ENCODE measurements around the gene TBC1D1. TPM values are rescaled to one million over a fixed set of nuclear protein-coding genes. Genes with fewer than 3 reads are reported as not detected.

The TBC1D1 gene
- total RNA-seq, 1 experiment from 2014 or later: 36.0 TPM

DNA sequence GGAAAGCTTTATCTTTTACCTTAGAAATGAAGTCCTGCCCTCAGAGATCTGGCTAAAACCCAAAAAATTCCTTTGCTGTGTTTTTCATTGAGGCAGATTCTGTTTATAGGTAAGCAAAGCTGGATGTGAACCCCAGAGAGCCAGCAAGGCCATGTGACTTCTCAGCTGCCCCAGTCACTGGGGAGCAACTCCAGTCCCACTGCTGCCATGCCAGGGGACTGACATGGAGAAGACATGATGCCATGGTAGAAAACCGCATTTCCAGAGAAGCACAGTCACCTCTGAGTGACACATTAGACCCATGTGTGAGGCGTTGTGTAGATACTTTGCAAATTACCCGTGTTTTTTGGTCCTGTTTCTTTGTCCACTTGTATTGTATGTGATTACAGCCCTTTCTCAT lies 114.8 kb downstream of the TBC1D1 start:
- Mint-ChIP-seq H3K9me3 (ENCODE audit: unreplicated experiment) (no peaks in the 10 kb centered on the region), H3K4me1 (ENCODE audit: insufficient read depth, unreplicated experiment) (peaks cover 8% of the 10 kb centered on the region), H3K4me3 (ENCODE audit: unreplicated experiment) (no peak overlapping the region), H3K36me3 (ENCODE audit: insufficient read depth, unreplicated experiment) (peaks cover 6% of the 10 kb centered on the region), H3K27ac (ENCODE audit: low read depth, unreplicated experiment) (no peak overlapping the region), H3K27me3 (ENCODE audit: insufficient read depth, unreplicated experiment) (no peaks in the 10 kb centered on the region)
- DNase-seq (ENCODE audit: unreplicated experiment): no peak
- intact Hi-C loops (cut with micrococcal nuclease): no loop called here
- TF ChIP-seq, protein P1, sequence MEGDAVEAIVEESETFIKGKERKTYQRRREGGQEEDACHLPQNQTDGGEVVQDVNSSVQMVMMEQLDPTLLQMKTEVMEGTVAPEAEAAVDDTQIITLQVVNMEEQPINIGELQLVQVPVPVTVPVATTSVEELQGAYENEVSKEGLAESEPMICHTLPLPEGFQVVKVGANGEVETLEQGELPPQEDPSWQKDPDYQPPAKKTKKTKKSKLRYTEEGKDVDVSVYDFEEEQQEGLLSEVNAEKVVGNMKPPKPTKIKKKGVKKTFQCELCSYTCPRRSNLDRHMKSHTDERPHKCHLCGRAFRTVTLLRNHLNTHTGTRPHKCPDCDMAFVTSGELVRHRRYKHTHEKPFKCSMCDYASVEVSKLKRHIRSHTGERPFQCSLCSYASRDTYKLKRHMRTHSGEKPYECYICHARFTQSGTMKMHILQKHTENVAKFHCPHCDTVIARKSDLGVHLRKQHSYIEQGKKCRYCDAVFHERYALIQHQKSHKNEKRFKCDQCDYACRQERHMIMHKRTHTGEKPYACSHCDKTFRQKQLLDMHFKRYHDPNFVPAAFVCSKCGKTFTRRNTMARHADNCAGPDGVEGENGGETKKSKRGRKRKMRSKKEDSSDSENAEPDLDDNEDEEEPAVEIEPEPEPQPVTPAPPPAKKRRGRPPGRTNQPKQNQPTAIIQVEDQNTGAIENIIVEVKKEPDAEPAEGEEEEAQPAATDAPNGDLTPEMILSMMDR (IDR thresholded peaks at IDR 0.05; ENCODE audit: unreplicated experiment): no peak
- ChIA-PET POLR2A (interaction anchor here (0.8 kb wide), 1 partner anchor 9 kb away, joined by 4 read pairs; no protein-coding TSS in a partner anchor), CTCF (interaction anchor here (0.6 kb wide), 3 partner anchors 59 to 248 kb away, joined by 3 read pairs; no protein-coding TSS in a partner anchor)
- BruUV-seq (replicated peaks): no TSS peak

DNA sequence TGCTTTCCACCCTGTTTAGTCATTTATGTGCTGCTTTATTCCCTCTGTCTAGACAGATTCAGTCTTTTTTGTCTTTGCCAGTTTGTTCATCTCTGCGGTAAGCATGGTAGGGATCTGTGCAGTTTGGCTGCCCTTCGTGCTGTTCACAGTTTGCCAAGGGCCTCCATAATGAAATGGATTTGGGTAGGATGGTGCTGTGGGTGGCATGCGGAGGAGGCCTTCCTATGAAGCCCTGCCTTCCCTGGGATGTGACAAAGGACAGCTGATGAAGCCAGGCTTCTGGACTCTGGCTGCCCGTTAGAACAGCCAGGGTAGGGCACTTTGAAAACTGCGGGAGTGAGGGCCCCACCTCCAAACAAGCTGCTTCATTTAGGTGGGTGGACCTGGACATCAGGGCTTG lies 116.8 kb downstream of the TBC1D1 start:
- POLR2A ChIA-PET: no interaction called here
- no TSS peak for BruUV-seq (replicated peaks)
- H3K27me3 Mint-ChIP-seq (ENCODE audit: insufficient read depth, unreplicated experiment): no peaks in the 10 kb centered on the region
- intact Hi-C loops (cut with micrococcal nuclease): no loop called here
- H3K36me3 Mint-ChIP-seq (ENCODE audit: insufficient read depth, unreplicated experiment): peaks cover 6% of the 10 kb centered on the region
- H3K4me1 Mint-ChIP-seq (ENCODE audit: insufficient read depth, unreplicated experiment): peaks cover 7% of the 10 kb centered on the region
- TF ChIP-seq, protein P1 (IDR thresholded peaks at IDR 0.05; ENCODE audit: unreplicated experiment): no peak
- H3K27ac Mint-ChIP-seq (ENCODE audit: low read depth, unreplicated experiment): no peak overlapping the region
- CTCF ChIA-PET: interaction anchor here (0.7 to 1.5 kb wide), 2 partner anchors 28 to 1433 kb away, joined by 3 to 4 read pairs; no protein-coding TSS in a partner anchor
- no peaks in the 10 kb centered on the region for H3K9me3 Mint-ChIP-seq (ENCODE audit: unreplicated experiment)
- no peak overlapping the region for H3K4me3 Mint-ChIP-seq (ENCODE audit: unreplicated experiment)
- DNase-seq (ENCODE audit: unreplicated experiment): no peak

DNA sequence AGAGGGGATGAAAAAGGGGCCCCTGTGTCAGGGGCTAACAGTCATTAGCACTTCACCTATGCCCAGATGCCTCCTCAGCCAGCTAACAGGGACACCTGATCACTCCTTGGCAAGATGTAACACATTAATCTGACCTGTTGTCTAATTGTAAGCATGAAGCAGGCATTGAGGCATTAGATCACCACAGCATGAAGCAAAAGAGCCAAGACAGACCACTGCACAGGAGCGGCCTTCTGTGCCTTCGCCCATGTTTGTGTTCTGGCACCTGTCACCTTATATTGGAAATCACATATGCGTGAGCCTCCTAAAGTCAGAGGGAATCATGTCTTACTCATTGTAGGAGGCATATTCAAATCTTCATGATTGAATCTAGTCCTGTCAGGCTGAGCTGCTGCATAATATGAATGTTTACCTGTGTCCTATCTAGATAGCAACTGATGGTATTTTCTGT lies 117.7 kb downstream of the TBC1D1 start:
- Mint-ChIP-seq H3K27me3 (ENCODE audit: insufficient read depth, unreplicated experiment) (no peaks in the 10 kb centered on the region), H3K9me3 (ENCODE audit: unreplicated experiment) (no peaks in the 10 kb centered on the region), H3K4me1 (ENCODE audit: insufficient read depth, unreplicated experiment) (no peaks in the 10 kb centered on the region), H3K27ac (ENCODE audit: low read depth, unreplicated experiment) (no peak overlapping the region), H3K36me3 (ENCODE audit: insufficient read depth, unreplicated experiment) (peaks cover 6% of the 10 kb centered on the region), H3K4me3 (ENCODE audit: unreplicated experiment) (no peak overlapping the region)
- no TSS peak for BruUV-seq (replicated peaks)
- TF ChIP-seq, protein P1 (IDR thresholded peaks at IDR 0.05; ENCODE audit: unreplicated experiment): no peak
- intact Hi-C loops (cut with micrococcal nuclease): no loop called here
- CTCF ChIA-PET: no interaction called here
- POLR2A ChIA-PET: no interaction called here
- no peak for DNase-seq (ENCODE audit: unreplicated experiment)

DNA sequence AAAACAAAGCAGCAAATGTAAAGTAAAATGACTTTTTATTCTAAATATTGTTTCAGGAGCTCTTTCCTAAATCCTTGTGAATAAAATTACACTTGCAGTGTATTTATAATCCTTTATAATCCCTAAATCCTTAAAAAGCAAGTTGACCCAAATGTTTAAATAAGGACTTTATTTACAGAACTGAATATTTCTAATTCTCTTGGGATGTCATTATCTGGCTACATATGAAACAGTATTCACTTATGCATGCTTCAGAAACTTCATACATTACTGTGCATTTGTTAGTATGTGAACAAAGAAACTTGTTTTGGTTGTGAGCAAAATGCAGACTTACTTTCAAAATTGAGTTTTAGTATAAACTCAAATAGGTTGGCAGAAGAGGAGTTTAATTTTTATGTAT lies 118.5 kb downstream of the TBC1D1 start:
- no peak overlapping the region for H3K4me3 Mint-ChIP-seq (ENCODE audit: unreplicated experiment)
- no peaks in the 10 kb centered on the region for H3K9me3 Mint-ChIP-seq (ENCODE audit: unreplicated experiment)
- no peaks in the 10 kb centered on the region for H3K4me1 Mint-ChIP-seq (ENCODE audit: insufficient read depth, unreplicated experiment)
- no peak overlapping the region for H3K27ac Mint-ChIP-seq (ENCODE audit: low read depth, unreplicated experiment)
- no TSS peak for BruUV-seq (replicated peaks)
- TF ChIP-seq, protein P1 (IDR thresholded peaks at IDR 0.05; ENCODE audit: unreplicated experiment): no peak
- ChIA-PET CTCF (no interaction called here), POLR2A (no interaction called here)
- intact Hi-C loops (cut with micrococcal nuclease): no loop called here
- no peak for DNase-seq (ENCODE audit: unreplicated experiment)
- peaks cover 6% of the 10 kb centered on the region for H3K36me3 Mint-ChIP-seq (ENCODE audit: insufficient read depth, unreplicated experiment)
- H3K27me3 Mint-ChIP-seq (ENCODE audit: insufficient read depth, unreplicated experiment): no peaks in the 10 kb centered on the region
